Neural progenitor cell (in vitro differentiated cells): ENCODE data around the gene SPART. TPM values are rescaled to one million over a fixed set of nuclear protein-coding genes. Genes with fewer than 3 reads are reported as not detected.
A peak's percentile ranks its signal among the peaks of the same experiment; 100 is the strongest.
"Not testable (repeated sequence)": the region's sequence is repeated elsewhere in the genome, so short reads cannot be mapped to it uniquely, and the experiment has no call there.

ENCODE experiments used
- DNase-seq: peaks from one replicate; pipeline ENCODE4 v3.0.0-alpha.2; 2016; ENCODE audit warnings: low spot score
- H2AFZ ChIP-seq: fragments of 200-600 bp; sonication (generic); replicated peaks from 2 replicates; pipeline ENCODE4 v1.6.1; 2016; ENCODE audit warnings: antibody characterized with exemption
- H3F3A ChIP-seq: fragments of 200-600 bp; sonication (generic); 2 replicates; pipeline ENCODE4 v1.6.1; 2016; ENCODE audit warnings: antibody characterized with exemption, low read depth
- H3K27ac ChIP-seq: fragments of 200-600 bp; sonication (generic); 2 replicates; pipeline ENCODE4 v1.5.1; 2016; ENCODE audit warnings: mild to moderate bottlenecking
- H3K27me3 ChIP-seq: fragments of 200-600 bp; sonication (generic); 2 replicates; pipeline ENCODE4 v1.6.1; 2016; ENCODE audit warnings: mild to moderate bottlenecking, moderate library complexity
- H3K36me3 ChIP-seq: fragments of 200-600 bp; sonication (generic); 2 replicates; pipeline ENCODE4 v1.5.1; 2016
- H3K4me1 ChIP-seq: fragments of 200-600 bp; sonication (generic); 2 replicates; pipeline ENCODE4 v1.6.1; 2016; ENCODE audit warnings: mixed run types
- H3K4me2 ChIP-seq: fragments of 200-600 bp; sonication (generic); 2 replicates; pipeline ENCODE4 v1.6.1; 2016
- H3K4me3 ChIP-seq: fragments of 200-600 bp; sonication (generic); 2 replicates; pipeline ENCODE4 v1.5.1; 2016
- H3K79me2 ChIP-seq: fragments of 200-600 bp; sonication (generic); 2 replicates; pipeline ENCODE4 v1.6.1; 2016; ENCODE audit warnings: low read depth
- H3K9ac ChIP-seq: fragments of 200-600 bp; sonication (generic); 2 replicates; pipeline ENCODE4 v1.6.1; 2016
- H3K9me3 ChIP-seq: fragments of 200-600 bp; sonication (generic); 2 replicates; pipeline ENCODE4 v1.5.1; 2016; ENCODE audit warnings: low read depth
- H4K20me1 ChIP-seq: fragments of 200-600 bp; sonication (generic); 2 replicates; pipeline ENCODE4 v1.6.1; 2016; ENCODE audit warnings: low read depth
- H3K27ac Mint-ChIP-seq: 3 replicates; pipeline ENCODE4 v1.8.0; 2021; ENCODE audit warnings: mixed read lengths
- H3K27me3 Mint-ChIP-seq: 2 replicates; pipeline ENCODE4 v1.8.0; 2022; ENCODE audit warnings: low read depth, mild to moderate bottlenecking, inconsistent platforms, moderate library complexity, mixed read lengths; ENCODE audit not compliant: insufficient read depth
- H3K36me3 Mint-ChIP-seq: 3 replicates; pipeline ENCODE4 v1.8.0; 2021; ENCODE audit warnings: mixed read lengths
- H3K4me1 Mint-ChIP-seq: 3 replicates; pipeline ENCODE4 v1.8.0; 2021; ENCODE audit warnings: mixed read lengths
- H3K4me3 Mint-ChIP-seq: 3 replicates; pipeline ENCODE4 v1.8.0; 2021; ENCODE audit warnings: mild to moderate bottlenecking, moderate library complexity, mixed read lengths
- H3K9me3 Mint-ChIP-seq: 3 replicates; pipeline ENCODE4 v1.8.0; 2020; ENCODE audit warnings: mixed read lengths
- CTCF ChIP-seq: fragments of 200-600 bp; sonication (generic); IDR thresholded peaks from 2 replicates; pipeline ENCODE4 v1.5.1; 2017; ENCODE audit warnings: antibody characterized with exemption, mild to moderate bottlenecking
- EZH2 ChIP-seq: fragments of 200-600 bp; sonication (generic); IDR thresholded peaks from 2 replicates; pipeline ENCODE4 v1.6.1; 2017; ENCODE audit warnings: antibody characterized with exemption, mild to moderate bottlenecking, moderate library complexity
- EZH2phosphoT487 ChIP-seq: fragments of 200-600 bp; sonication (generic); IDR thresholded peaks from 2 replicates; pipeline ENCODE4 v1.6.1; 2017; ENCODE audit warnings: antibody characterized with exemption
- total RNA-seq: library from RNA; depleted of rRNA; stranded (reverse); fragments of >200 nt; gene quantifications from 2 replicates; pipeline ENCODE4 v1.2.3, GENCODE V29; 2015; ENCODE audit warnings: low replicate concordance

SPART gene
- total RNA-seq, 1 donor from 2014 or later = 70.9 TPM

DNA sequence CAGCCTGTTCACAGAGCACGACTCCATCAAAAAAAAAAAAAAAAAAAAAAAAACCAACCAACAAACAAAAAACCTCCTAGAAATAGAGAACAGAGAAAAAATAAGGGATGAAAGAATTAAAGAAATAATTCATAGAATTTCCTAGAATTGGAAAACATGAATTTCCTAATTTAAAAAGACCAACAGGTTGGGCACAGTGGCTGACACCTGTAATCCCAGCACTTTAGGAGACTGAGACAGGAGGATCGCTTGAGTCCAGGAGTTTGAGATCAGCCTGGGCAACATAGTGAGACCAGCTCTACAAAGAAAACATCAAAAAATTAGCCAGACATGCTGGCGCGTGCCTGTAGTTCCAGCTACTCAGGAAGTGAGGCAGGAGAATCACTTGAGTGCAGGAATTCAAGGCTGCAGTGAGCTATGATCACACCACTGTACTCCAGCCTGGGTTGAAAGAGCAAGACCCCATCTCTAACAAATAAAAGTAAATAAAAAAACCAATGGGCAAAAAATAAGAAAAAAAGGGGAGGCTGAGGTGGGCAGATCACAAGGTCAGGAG lies 6.5 kb downstream of the SPART start:
- no peak for TF ChIP-seq EZH2phosphoT487
- TF ChIP-seq EZH2 = no peak
- TF ChIP-seq CTCF = no peak
- Histone ChIP-seq H3K4me2 (no peak overlapping the region), H3F3A (no peaks in the 10 kb centered on the region), H3K27me3 (peaks cover 7% of the 10 kb centered on the region), H3K79me2 (peaks cover 90% of the 10 kb centered on the region), H3K9me3 (no peaks in the 10 kb centered on the region), H3K4me1 (peaks cover 13% of the 10 kb centered on the region), H3K9ac (no peak overlapping the region), H3K4me3 (no peak overlapping the region), H2AFZ (no peak overlapping the region), H4K20me1 (peaks cover 21% of the 10 kb centered on the region), H3K27ac (no peak overlapping the region), H3K36me3 (no peaks in the 10 kb centered on the region)
- Mint-ChIP-seq H3K4me1 (peaks cover 7% of the 10 kb centered on the region), H3K9me3 (peaks cover 19% of the 10 kb centered on the region), H3K27ac (no peak overlapping the region), H3K27me3 (peaks cover 3% of the 10 kb centered on the region), H3K4me3 (no peak overlapping the region), H3K36me3 (peaks cover 42% of the 10 kb centered on the region)
- no peak for DNase-seq

DNA sequence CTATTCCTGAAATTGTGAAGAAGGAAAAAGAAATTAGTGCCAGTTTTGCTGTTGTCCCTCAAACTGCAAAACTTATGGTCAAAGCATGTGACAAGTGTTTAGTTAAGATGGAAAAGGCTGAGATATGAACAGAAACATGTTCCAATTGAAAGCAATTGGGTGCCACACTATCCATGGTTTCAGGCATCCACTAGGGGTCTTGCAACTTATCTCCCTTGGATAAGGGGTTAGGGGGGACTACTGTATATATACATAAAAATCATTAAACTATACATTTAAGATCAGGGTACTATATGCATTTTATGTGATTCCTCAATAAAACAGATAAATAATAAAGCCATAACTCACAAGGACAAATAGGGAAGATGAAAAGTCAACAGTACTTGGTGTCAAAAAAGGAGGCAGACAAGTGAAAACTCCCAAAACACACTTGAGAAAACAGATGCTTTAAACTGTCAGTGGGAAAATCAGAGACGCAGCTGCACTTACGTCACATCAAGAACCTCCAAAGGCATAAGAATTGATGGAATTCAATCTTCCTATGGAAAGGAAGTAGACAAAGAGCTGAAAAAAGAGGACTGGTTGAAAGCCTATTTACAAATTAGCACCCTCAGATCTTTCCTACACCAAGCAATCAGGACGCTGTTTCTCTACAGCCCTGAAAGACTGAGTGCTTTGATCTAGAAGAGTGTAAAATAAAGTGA lies 8.1 kb downstream of the SPART start:
- Mint-ChIP-seq H3K36me3 (peaks cover 48% of the 10 kb centered on the region), H3K27me3 (peaks cover 3% of the 10 kb centered on the region), H3K27ac (no peak overlapping the region), H3K4me1 (peaks cover 2% of the 10 kb centered on the region), H3K4me3 (no peak overlapping the region), H3K9me3 (peaks cover 19% of the 10 kb centered on the region)
- TF ChIP-seq CTCF (peak; percentile 28), EZH2phosphoT487 (no peak)
- Histone ChIP-seq H3K4me1 (peaks cover 10% of the 10 kb centered on the region), H3K27ac (no peak overlapping the region), H3F3A (no peaks in the 10 kb centered on the region), H3K27me3 (no peaks in the 10 kb centered on the region), H2AFZ (no peak overlapping the region), H3K4me2 (peak overlapping the region; percentile 29), H3K9ac (no peak overlapping the region), H4K20me1 (peaks cover 17% of the 10 kb centered on the region), H3K9me3 (no peaks in the 10 kb centered on the region), H3K4me3 (no peak overlapping the region), H3K79me2 (peaks cover 81% of the 10 kb centered on the region), H3K36me3 (no peaks in the 10 kb centered on the region)
- DNase-seq = no peak

DNA sequence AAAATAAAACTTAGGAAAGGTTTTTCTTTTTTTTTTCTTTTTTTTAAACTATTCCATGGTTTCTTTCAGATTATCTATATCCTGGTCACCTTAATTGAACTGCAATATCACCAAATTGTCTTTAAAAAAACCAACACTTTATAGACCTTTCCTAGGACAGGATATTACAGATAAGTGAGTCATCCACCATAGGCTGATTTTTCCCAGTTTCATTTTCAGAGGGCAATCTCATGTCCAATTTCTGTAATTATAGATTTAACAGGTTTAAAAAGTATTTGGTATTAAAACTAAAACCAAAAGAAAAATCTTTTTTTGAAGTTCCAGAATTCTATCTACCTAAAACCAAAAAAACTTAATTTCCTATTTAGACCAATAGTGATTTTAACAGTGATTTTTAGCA lies 13.2 kb downstream of the SPART start:
- no peak overlapping the region for H3K4me3 ChIP-seq
- H3K36me3 Mint-ChIP-seq = peaks cover 49% of the 10 kb centered on the region
- H3K36me3 ChIP-seq = no peaks in the 10 kb centered on the region
- H3K4me1 Mint-ChIP-seq = peaks cover 4% of the 10 kb centered on the region
- H3K9me3 ChIP-seq = no peaks in the 10 kb centered on the region
- H3K4me3 Mint-ChIP-seq = no peak overlapping the region
- H4K20me1 ChIP-seq = peaks cover 2% of the 10 kb centered on the region
- no peak overlapping the region for H3K4me2 ChIP-seq
- no peak overlapping the region for H3K27ac Mint-ChIP-seq
- H3K9ac ChIP-seq = no peak overlapping the region
- peaks cover 5% of the 10 kb centered on the region for H3K9me3 Mint-ChIP-seq
- no peak overlapping the region for H3K27ac ChIP-seq
- peaks cover under 1% of the 10 kb centered on the region for H3K4me1 ChIP-seq
- no peak for DNase-seq
- no peaks in the 10 kb centered on the region for H3K27me3 ChIP-seq
- no peak for TF ChIP-seq CTCF
- no peak for TF ChIP-seq EZH2
- TF ChIP-seq EZH2phosphoT487 = no peak
- H3F3A ChIP-seq = no peaks in the 10 kb centered on the region
- no peak overlapping the region for H2AFZ ChIP-seq
- no peaks in the 10 kb centered on the region for H3K27me3 Mint-ChIP-seq
- peaks cover 49% of the 10 kb centered on the region for H3K79me2 ChIP-seq

DNA sequence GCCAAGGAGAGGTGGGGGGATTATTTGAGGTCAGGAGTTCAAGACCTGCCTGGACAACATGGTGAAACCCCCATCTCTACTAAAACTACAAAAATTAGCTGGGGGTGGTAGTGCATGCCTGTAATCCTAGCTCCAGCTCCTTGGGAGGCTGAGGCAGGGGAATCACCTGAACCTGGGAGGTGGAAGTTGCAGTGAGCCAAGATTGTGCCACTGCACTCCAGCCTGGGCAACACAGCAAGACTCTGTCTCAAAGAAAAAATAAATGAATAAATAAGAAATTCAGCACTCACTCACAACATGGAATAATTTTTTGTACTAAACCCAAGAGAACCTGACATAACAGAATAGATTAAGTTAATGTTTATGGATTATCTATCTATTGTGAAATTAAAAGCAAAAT lies 13.9 kb downstream of the SPART start:
- not testable (repeated sequence) for H3K27ac Mint-ChIP-seq, H3K4me3 ChIP-seq, H4K20me1 ChIP-seq, H3K27me3 Mint-ChIP-seq, H3K9me3 Mint-ChIP-seq, H3K27ac ChIP-seq, H3K9ac ChIP-seq, H3K4me1 ChIP-seq, H3K4me1 Mint-ChIP-seq, H3K4me2 ChIP-seq, H3K36me3 ChIP-seq, H3F3A ChIP-seq, H3K27me3 ChIP-seq, H2AFZ ChIP-seq, H3K4me3 Mint-ChIP-seq, H3K9me3 ChIP-seq, DNase-seq
- peaks cover 42% of the 10 kb centered on the region for H3K79me2 ChIP-seq
- H3K36me3 Mint-ChIP-seq = peaks cover 47% of the 10 kb centered on the region
